Duodenal mucosa (tissue), 2 donors: Measurements from ENCODE around the gene ZFYVE1.

Source experiments
- H3K27ac ChIP-seq: one replicate; pipeline ENCODE4 v1.7.0; 2013; ENCODE audit warnings: low read depth, low read length
- H3K27me3 ChIP-seq, 2 donors: one replicate each; pipeline ENCODE4 v1.7.0; 2013; ENCODE audit warnings: low read length in 2 of 2, control low read depth in 1 of 2; ENCODE audit not compliant: insufficient read depth in 2 of 2, control insufficient read depth in 1 of 2
- H3K36me3 ChIP-seq, 2 donors: one replicate each; pipeline ENCODE4 v1.7.0; 2013; ENCODE audit warnings: low read length in 2 of 2, control low read depth in 1 of 2; ENCODE audit not compliant: insufficient read depth in 2 of 2, control insufficient read depth in 1 of 2
- H3K4me1 ChIP-seq, 2 donors: one replicate each; pipeline ENCODE4 v1.7.0; 2013; ENCODE audit warnings: low read length in 2 of 2, control low read depth in 1 of 2; ENCODE audit not compliant: insufficient read depth in 2 of 2, control insufficient read depth in 1 of 2
- H3K4me3 ChIP-seq, 2 donors: one replicate each; pipeline ENCODE4 v1.7.0; 2013; ENCODE audit warnings: low read length in 2 of 2, low read depth in 1 of 2
- H3K9ac ChIP-seq, 2 donors: one replicate each; pipeline ENCODE4 v1.7.0; 2013; ENCODE audit warnings: low read length in 2 of 2, low read depth in 1 of 2
- H3K9me3 ChIP-seq, 2 donors: one replicate each; pipeline ENCODE4 v1.7.0; 2013; ENCODE audit warnings: low read length in 2 of 2, control low read depth in 1 of 2; ENCODE audit not compliant: control insufficient read depth in 1 of 2

Gene ZFYVE1

DNA sequence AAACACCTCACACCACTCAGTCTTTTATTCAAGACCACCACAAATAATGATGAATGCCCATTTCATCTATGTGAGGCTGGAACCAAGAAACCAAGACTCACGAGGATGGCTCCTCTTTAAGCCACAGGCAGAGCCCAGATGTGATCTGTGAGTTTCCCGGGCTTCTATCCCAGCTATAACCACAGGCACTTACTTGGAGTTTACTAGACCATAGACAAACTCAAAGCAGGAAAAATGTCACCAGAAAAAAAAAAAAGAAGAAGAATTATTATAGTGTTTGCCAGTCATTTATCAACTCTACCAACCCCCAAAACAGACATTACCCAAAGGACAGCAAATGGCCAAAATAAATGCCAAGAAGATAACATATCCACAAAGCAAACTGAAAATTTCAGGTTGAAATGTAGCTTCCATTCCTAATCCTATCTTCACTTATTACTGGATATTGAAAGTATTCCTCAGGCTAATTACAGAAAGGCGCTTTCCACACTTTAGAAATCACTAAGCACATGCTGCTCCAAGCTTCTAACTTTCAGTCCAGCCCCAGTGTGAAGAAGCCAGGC, 44.7 kb downstream of the ZFYVE1 start:
- no peaks in the 10 kb centered on the region for H3K4me1 ChIP-seq
- no peaks in the 10 kb centered on the region for H3K27me3 ChIP-seq
- peaks cover 24 to 44% of the 10 kb centered on the region in 2 donors for H3K36me3 ChIP-seq
- H3K9ac ChIP-seq, result no peak overlapping the region
- no peak overlapping the region for H3K27ac ChIP-seq
- no peaks in the 10 kb centered on the region for H3K9me3 ChIP-seq
- no peak overlapping the region for H3K4me3 ChIP-seq

DNA sequence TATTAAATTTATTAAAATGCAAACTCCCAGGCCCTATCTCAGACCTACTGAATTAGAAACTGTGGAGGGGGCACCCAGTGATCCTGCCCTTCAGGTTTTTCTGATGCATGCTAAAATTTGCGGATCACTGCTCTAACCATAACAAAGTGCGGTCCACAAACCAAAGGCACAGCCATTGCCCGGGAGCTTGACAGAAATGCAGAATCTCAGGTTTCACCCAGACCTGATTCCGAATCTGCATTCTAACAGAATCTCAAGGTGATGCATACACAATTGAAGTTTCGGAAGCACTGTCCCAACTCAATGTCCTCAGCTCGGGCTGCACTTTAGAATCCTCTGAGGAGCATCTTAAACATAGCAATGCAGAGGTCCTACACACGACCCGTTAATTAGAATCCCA, 46.0 kb downstream of the ZFYVE1 start:
- Histone ChIP-seq H3K9ac (no peak overlapping the region), H3K36me3 (peaks cover 22 to 44% of the 10 kb centered on the region in 2 donors), H3K4me3 (no peak overlapping the region), H3K27ac (no peak overlapping the region), H3K9me3 (no peaks in the 10 kb centered on the region), H3K27me3 (no peaks in the 10 kb centered on the region), H3K4me1 (no peaks in the 10 kb centered on the region)

DNA sequence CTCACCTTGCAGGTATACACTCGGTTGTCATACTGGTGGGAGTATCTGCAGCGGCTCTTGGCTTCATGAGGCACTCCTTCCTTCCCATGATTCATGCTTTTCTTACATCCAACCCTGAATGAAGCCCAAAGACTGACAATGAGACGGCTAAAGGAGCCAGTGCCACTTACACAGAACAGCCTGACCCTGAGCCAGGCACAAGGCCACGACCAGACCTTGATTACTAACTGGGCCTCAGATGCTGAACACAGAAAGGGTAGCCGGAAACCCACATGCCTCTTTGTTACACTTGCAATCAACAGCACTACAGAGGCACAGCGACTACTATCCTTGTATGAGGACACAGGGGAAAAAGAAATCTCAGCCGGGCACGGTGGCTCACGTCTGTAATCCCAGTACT, 48.0 kb downstream of the ZFYVE1 start:
- Histone ChIP-seq H3K27ac (no peak overlapping the region), H3K4me1 (no peaks in the 10 kb centered on the region), H3K36me3 (peaks cover 39 to 52% of the 10 kb centered on the region in 2 donors), H3K9me3 (no peaks in the 10 kb centered on the region), H3K4me3 (no peak overlapping the region), H3K9ac (no peak overlapping the region), H3K27me3 (no peaks in the 10 kb centered on the region)

DNA sequence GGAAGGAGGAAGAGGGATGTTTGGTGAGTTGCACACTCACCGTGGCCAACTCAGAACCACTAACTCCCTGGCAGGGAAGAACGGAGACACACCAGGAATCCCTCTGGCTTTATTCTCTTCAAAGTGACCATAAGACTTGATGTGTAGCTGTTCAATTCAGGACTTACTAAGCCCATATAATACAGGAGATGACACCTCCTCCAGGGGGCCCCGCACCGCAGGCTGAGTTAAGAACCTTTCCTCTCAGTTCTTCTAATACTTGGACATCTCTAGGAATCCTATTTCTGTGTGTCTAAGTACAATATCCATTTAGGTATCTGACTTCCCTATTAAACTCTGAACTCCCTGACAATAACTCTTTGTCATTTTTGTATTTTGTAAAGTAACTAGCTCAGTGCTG, 51.1 kb downstream of the ZFYVE1 start:
- no peak overlapping the region for H3K9ac ChIP-seq
- no peak overlapping the region for H3K4me3 ChIP-seq
- H3K36me3 ChIP-seq, result peaks cover 42 to 67% of the 10 kb centered on the region in 2 donors
- H3K9me3 ChIP-seq, result no peaks in the 10 kb centered on the region
- no peaks in the 10 kb centered on the region for H3K4me1 ChIP-seq
- no peak overlapping the region for H3K27ac ChIP-seq
- no peaks in the 10 kb centered on the region for H3K27me3 ChIP-seq

DNA sequence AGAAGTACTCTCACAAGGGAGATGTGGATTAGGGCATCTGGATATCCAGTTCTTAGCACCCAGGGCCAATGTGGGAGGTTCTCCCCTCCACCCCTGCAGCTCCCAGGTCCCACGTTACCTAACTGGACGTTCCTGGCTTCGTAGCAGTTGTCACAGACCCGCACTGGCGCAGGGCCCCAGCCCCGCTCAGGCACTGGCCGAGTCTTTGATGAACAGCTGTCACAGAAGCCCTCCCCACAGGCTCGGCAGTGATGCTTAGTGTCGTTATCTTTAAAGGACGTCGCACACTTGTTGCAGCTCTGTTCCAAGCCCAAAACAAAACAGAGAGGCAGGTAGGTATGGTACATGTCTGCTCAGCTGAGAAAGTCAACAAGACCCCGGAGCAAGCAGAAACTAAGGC, 52.2 kb downstream of the ZFYVE1 start:
- no peak overlapping the region for H3K4me3 ChIP-seq
- H3K36me3 ChIP-seq, result peaks cover 41 to 72% of the 10 kb centered on the region in 2 donors
- H3K9ac ChIP-seq, result no peak overlapping the region
- H3K9me3 ChIP-seq, result no peaks in the 10 kb centered on the region
- no peaks in the 10 kb centered on the region for H3K27me3 ChIP-seq
- H3K27ac ChIP-seq, result no peak overlapping the region
- H3K4me1 ChIP-seq, result no peaks in the 10 kb centered on the region

DNA sequence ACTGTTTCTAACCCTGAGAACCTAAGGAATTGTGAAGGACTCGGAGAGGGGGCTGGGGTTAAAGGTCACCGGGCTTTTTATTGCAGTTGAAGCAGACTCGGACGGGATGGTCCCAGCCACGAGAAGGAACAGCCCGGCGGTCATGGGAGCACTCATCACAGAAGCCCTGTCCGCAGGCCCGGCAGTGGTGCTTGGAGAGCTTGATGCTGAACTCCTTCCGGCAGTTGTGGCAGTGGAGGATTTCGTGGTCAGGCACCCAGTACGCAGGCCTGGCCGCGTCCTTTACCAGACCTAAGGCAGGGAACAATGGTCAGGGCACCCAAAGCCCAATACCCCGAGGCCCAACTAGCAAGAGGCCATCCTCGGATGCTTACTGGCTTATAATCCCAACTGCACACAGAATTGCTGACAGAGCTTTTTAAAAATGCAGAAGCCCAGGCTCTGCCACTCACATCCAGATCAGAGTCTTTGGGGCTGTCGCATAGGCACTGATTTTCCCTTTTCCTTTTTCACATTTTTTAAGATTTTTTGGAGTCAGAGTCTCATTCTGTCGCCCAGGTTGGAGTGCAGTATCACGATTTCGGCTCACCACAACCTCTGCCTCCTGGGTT, 56.0 kb downstream of the ZFYVE1 start:
- Histone ChIP-seq H3K9ac (no peak overlapping the region), H3K9me3 (no peaks in the 10 kb centered on the region), H3K27ac (no peak overlapping the region), H3K27me3 (no peaks in the 10 kb centered on the region), H3K36me3 (peaks cover 37 to 73% of the 10 kb centered on the region in 2 donors), H3K4me1 (no peaks in the 10 kb centered on the region), H3K4me3 (no peak overlapping the region)

DNA sequence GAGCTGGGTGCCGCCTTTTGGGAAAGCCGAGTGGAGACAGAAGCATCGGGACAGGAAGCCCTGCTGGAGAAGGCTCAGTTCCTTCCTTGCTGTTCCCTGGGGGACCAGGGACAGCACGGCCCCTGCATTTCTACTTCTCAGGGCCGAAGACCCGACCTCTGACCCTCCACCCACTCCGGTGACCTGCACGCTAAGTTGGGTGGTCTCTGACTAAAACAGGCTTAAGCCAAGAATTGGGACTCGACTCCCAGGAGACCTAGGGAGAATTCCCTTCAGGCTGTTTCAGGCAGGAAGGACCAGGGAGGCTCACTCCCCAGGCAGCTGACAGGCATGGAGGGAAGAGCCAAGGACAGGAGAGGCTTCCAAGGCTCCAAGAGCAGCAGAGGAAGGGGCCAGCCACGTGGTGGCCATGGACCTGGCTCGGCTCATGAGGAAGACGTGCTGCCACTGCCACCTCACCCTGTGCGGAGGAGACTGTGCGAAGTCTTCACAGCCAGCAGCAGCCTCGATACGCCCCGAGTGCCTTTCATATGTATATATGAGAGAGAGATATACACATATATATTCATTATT, 56.8 kb downstream of the ZFYVE1 start:
- no peaks in the 10 kb centered on the region for H3K27me3 ChIP-seq
- H3K9ac ChIP-seq, result no peak overlapping the region
- no peak overlapping the region for H3K4me3 ChIP-seq
- no peaks in the 10 kb centered on the region for H3K4me1 ChIP-seq
- peaks cover 31 to 65% of the 10 kb centered on the region in 2 donors for H3K36me3 ChIP-seq
- H3K9me3 ChIP-seq, result no peaks in the 10 kb centered on the region
- no peak overlapping the region for H3K27ac ChIP-seq

DNA sequence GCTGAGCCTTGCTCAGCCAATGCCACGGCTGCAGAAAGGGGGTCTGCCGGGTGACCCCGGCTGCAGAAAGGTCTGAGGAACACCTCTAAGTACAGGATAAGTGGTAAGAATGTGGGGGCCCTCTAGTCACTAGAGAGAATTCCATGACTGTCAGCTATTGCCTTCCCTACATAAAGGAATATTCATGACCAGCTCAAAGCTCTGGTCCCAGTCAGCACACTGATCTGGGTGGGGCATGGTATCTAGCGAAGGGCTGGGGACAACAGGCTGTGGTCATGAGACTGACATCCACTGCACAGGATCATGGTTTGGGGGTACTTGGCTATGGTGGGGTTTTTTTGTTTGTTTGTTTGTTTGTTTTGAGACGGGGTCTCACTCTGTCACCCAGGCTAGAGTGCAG, 58.6 kb downstream of the ZFYVE1 start:
- H3K27me3 ChIP-seq, result no peaks in the 10 kb centered on the region
- no peaks in the 10 kb centered on the region for H3K4me1 ChIP-seq
- H3K4me3 ChIP-seq, result no peak overlapping the region
- no peaks in the 10 kb centered on the region for H3K9me3 ChIP-seq
- no peak overlapping the region for H3K9ac ChIP-seq
- H3K27ac ChIP-seq, result no peak overlapping the region
- H3K36me3 ChIP-seq, result peaks cover 14 to 47% of the 10 kb centered on the region in 2 donors

DNA sequence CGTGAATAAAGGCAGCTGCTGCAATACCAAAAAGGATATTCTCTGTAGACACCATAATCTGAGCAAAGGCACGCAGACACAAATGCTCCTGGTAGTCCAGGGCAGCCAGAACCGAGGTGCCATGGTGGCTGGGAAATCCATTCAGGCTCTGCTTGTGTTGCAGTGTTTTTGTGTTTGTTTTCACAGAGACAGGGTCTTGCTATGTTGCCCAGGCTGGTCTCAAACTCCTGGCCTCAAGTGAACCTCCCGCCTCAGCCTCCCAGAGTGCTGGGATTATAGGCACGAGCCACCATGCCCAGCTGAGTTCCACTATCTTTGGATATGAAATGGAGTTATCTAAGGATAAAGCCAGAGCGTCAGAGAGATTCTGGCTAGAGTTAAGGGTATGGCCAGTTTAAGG, 60.9 kb downstream of the ZFYVE1 start:
- Histone ChIP-seq H3K4me3 (no peak overlapping the region), H3K27me3 (no peaks in the 10 kb centered on the region), H3K9ac (no peak overlapping the region), H3K27ac (no peak overlapping the region), H3K4me1 (no peaks in the 10 kb centered on the region), H3K36me3 (peaks cover 9 to 33% of the 10 kb centered on the region in 2 donors), H3K9me3 (no peaks in the 10 kb centered on the region)

DNA sequence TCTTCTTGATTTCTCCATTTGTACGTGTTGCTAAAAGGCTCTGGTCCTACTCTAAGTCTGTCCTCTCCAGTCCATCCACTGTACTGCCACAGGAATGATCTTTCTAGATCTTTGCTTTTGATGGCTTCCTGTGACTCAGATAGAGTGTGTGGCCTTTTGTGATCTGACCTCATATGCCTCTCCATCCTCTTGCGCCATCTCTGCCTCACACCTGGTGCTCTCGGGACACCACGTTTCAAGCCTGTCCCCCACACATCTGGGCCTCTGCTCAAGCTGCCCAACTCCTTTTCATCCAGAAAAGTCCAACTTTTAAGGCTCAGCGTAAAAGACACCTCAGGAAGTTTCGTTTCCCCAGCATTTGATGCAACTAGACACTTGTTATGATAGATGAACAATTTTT, 61.7 kb downstream of the ZFYVE1 start:
- H3K36me3 ChIP-seq, result peaks cover 8 to 30% of the 10 kb centered on the region in 2 donors
- H3K4me1 ChIP-seq, result no peaks in the 10 kb centered on the region
- H3K9me3 ChIP-seq, result no peaks in the 10 kb centered on the region
- no peak overlapping the region for H3K27ac ChIP-seq
- no peak overlapping the region for H3K4me3 ChIP-seq
- no peak overlapping the region for H3K9ac ChIP-seq
- H3K27me3 ChIP-seq, result no peaks in the 10 kb centered on the region
